Mesendoderm (in vitro differentiated cells): ENCODE measurements around the gene GPX1.
A peak's percentile ranks its signal among the peaks of the same experiment; 100 is the strongest.

Experiments
- DNase-seq: peaks from one replicate; pipeline ENCODE4 v3.0.0; 2013
- H2AK5ac ChIP-seq: 2 replicates; pipeline ENCODE4 v1.6.1; 2013; ENCODE audit warnings: low read length, inconsistent platforms
- H2BK120ac ChIP-seq: 2 replicates; pipeline ENCODE4 v1.6.1; 2013; ENCODE audit warnings: low read depth, mild to moderate bottlenecking, low read length, moderate library complexity, mixed read lengths
- H2BK15ac ChIP-seq: replicated peaks from 2 replicates; pipeline ENCODE4 v1.6.1; 2013; ENCODE audit warnings: low read depth, mild to moderate bottlenecking, moderate library complexity
- H2BK5ac ChIP-seq: 2 replicates; pipeline ENCODE4 v1.6.1; 2013; ENCODE audit warnings: low read length, inconsistent platforms
- H3K18ac ChIP-seq: 2 replicates; pipeline ENCODE4 v1.6.1; 2013; ENCODE audit warnings: mild to moderate bottlenecking, low read length, mixed read lengths
- H3K23ac ChIP-seq: one replicate; pipeline ENCODE4 v1.6.1; 2013; ENCODE audit warnings: low read length
- H3K27ac ChIP-seq: 2 replicates; pipeline ENCODE4 v1.5.1; 2013; ENCODE audit warnings: low read depth, mild to moderate bottlenecking, inconsistent platforms, low read length, moderate library complexity
- H3K27me3 ChIP-seq: 2 replicates; pipeline ENCODE4 v1.6.1; 2013; ENCODE audit warnings: low read length, control low read depth, mild to moderate bottlenecking, inconsistent platforms; ENCODE audit not compliant: insufficient read depth, poor library complexity
- H3K36me3 ChIP-seq: 2 replicates; pipeline ENCODE4 v1.6.1; 2013; ENCODE audit warnings: low read length, inconsistent platforms; ENCODE audit not compliant: control insufficient read depth, insufficient read depth
- H3K4ac ChIP-seq: one replicate; pipeline ENCODE4 v1.6.1; 2013; ENCODE audit warnings: low read depth, mild to moderate bottlenecking, low read length, moderate library complexity
- H3K4me1 ChIP-seq: 2 replicates; pipeline ENCODE4 v1.6.1; 2013; ENCODE audit warnings: low read depth, low read length, inconsistent platforms; ENCODE audit not compliant: control insufficient read depth
- H3K4me2 ChIP-seq: 2 replicates; pipeline ENCODE4 v1.6.1; 2013; ENCODE audit warnings: low read length
- H3K4me3 ChIP-seq: 2 replicates; pipeline ENCODE4 v1.5.1; 2013; ENCODE audit warnings: mild to moderate bottlenecking, low read length
- H3K56ac ChIP-seq: one replicate; pipeline ENCODE4 v1.6.1; 2013; ENCODE audit warnings: low read length
- H3K79me1 ChIP-seq: 2 replicates; pipeline ENCODE4 v1.6.1; 2013; ENCODE audit warnings: low read length, inconsistent platforms
- H3K79me2 ChIP-seq: 2 replicates; pipeline ENCODE4 v1.6.1; 2013; ENCODE audit warnings: mild to moderate bottlenecking, low read length; ENCODE audit not compliant: control insufficient read depth, insufficient read depth
- H3K9ac ChIP-seq: 2 replicates; pipeline ENCODE4 v1.6.1; 2013; ENCODE audit warnings: low read length, inconsistent platforms
- H4K5ac ChIP-seq: one replicate; pipeline ENCODE4 v1.6.1; 2013; ENCODE audit warnings: low read length
- H4K8ac ChIP-seq: one replicate; pipeline ENCODE4 v1.6.1; 2013; ENCODE audit warnings: low read depth, mild to moderate bottlenecking, control low read depth, low read length, moderate library complexity
- WGBS: extraction: QIAGEN DNeasy Blood & Tissue Kit; methylation state at CpG from one replicate; pipeline ENCODE4 v1.1.7; 2013; ENCODE audit warnings: low lambda C conversion rate, missing lambda C conversion rate; ENCODE audit not compliant: insufficient coverage; ENCODE audit errors: extremely low coverage; 5-methylcytosine and 5-hydroxymethylcytosine counted together

Gene GPX1

GRCh38 chr3:49386056-49386756, 28.1 kb upstream of the GPX1 start:
- Histone ChIP-seq H3K4ac (no peak overlapping the region), H3K4me1 (no peaks in the 10 kb centered on the region), H3K23ac (no peak overlapping the region), H3K79me1 (peaks cover 10% of the 10 kb centered on the region), H2BK5ac (no peak overlapping the region), H4K8ac (no peak overlapping the region), H3K27ac (no peak overlapping the region), H3K56ac (no peak overlapping the region), H2AK5ac (no peak overlapping the region), H2BK15ac (no peak overlapping the region), H2BK120ac (no peak overlapping the region), H3K36me3 (no peaks in the 10 kb centered on the region), H3K18ac (no peak overlapping the region), H4K5ac (no peak overlapping the region), H3K27me3 (no peaks in the 10 kb centered on the region), H3K4me2 (no peak overlapping the region), H3K79me2 (peaks cover 79% of the 10 kb centered on the region), H3K4me3 (no peak overlapping the region), H3K9ac (no peak overlapping the region)
- WGBS = no CpG with 5 or more reads among the region's 11 CpGs
- DNase-seq = no peak

- H3K23ac ChIP-seq = no peak overlapping the region
- H3K27ac ChIP-seq = no peak overlapping the region
- H2BK15ac ChIP-seq = no peak overlapping the region
- H3K56ac ChIP-seq = no peak overlapping the region
- no peak overlapping the region for H4K8ac ChIP-seq
- H3K4me3 ChIP-seq = no peak overlapping the region
- H3K27me3 ChIP-seq = no peaks in the 10 kb centered on the region
- H3K9ac ChIP-seq = no peak overlapping the region
- no peak overlapping the region for H2BK120ac ChIP-seq
- peaks cover 10% of the 10 kb centered on the region for H3K79me1 ChIP-seq
- H2AK5ac ChIP-seq = no peak overlapping the region
- no peak overlapping the region for H2BK5ac ChIP-seq
- H3K4me1 ChIP-seq = no peaks in the 10 kb centered on the region
- no peak overlapping the region for H3K4ac ChIP-seq
- DNase-seq = no peak
- H4K5ac ChIP-seq = no peak overlapping the region
- H3K79me2 ChIP-seq = peaks cover 80% of the 10 kb centered on the region
- H3K18ac ChIP-seq = no peak overlapping the region
- WGBS = no CpG with 5 or more reads among the region's 1 CpG
- no peak overlapping the region for H3K4me2 ChIP-seq
- H3K36me3 ChIP-seq = no peaks in the 10 kb centered on the region
Observed at GRCh38 chr3:49385617-49386016, 27.5 kb upstream of the GPX1 start.

GRCh38 chr3:49383387-49383786, 25.2 kb upstream of the GPX1 start:
- no peak overlapping the region for H2BK5ac ChIP-seq
- H3K4ac ChIP-seq = no peak overlapping the region
- WGBS = no CpG with 5 or more reads among the region's 5 CpGs

GRCh38 chr3:49378249-49378895, 20.2 kb upstream of the GPX1 start:
- Histone ChIP-seq H3K79me1 (peaks cover 11% of the 10 kb centered on the region), H3K4me2 (no peak overlapping the region), H3K4me3 (no peak overlapping the region), H4K8ac (no peak overlapping the region), H3K27ac (no peak overlapping the region), H3K4ac (no peak overlapping the region), H2BK120ac (no peak overlapping the region), H3K56ac (no peak overlapping the region), H3K36me3 (peaks cover 4% of the 10 kb centered on the region), H3K27me3 (no peaks in the 10 kb centered on the region), H2BK5ac (no peak overlapping the region), H3K9ac (no peak overlapping the region), H2AK5ac (no peak overlapping the region), H3K79me2 (peaks cover 52% of the 10 kb centered on the region), H3K4me1 (no peaks in the 10 kb centered on the region), H4K5ac (no peak overlapping the region), H2BK15ac (no peak overlapping the region), H3K23ac (no peak overlapping the region), H3K18ac (no peak overlapping the region)
- peak; percentile 47 for DNase-seq
- WGBS = no CpG with 5 or more reads among the region's 11 CpGs

More at GRCh38 chr3:49383387-49383786, 25.2 kb upstream of the GPX1 start:
- no peak overlapping the region for H3K9ac ChIP-seq
- no peak overlapping the region for H3K18ac ChIP-seq
- H2BK120ac ChIP-seq = no peak overlapping the region
- H4K8ac ChIP-seq = no peak overlapping the region
- H4K5ac ChIP-seq = no peak overlapping the region
- H3K79me2 ChIP-seq = peaks cover 74% of the 10 kb centered on the region
- H3K56ac ChIP-seq = no peak overlapping the region
- no peak overlapping the region for H2BK15ac ChIP-seq
- H3K79me1 ChIP-seq = peaks cover 11% of the 10 kb centered on the region
- no peaks in the 10 kb centered on the region for H3K4me1 ChIP-seq
- H3K27me3 ChIP-seq = no peaks in the 10 kb centered on the region
- no peak overlapping the region for H2AK5ac ChIP-seq
- no peak overlapping the region for H3K4me3 ChIP-seq
- no peak for DNase-seq
- no peak overlapping the region for H3K23ac ChIP-seq
- H3K27ac ChIP-seq = no peak overlapping the region
- H3K4me2 ChIP-seq = no peak overlapping the region
- no peaks in the 10 kb centered on the region for H3K36me3 ChIP-seq

- Histone ChIP-seq H3K4ac (no peak overlapping the region), H3K23ac (no peak overlapping the region), H3K27ac (no peak overlapping the region), H3K36me3 (peaks cover 7% of the 10 kb centered on the region), H3K79me2 (peaks cover 48% of the 10 kb centered on the region), H2AK5ac (no peak overlapping the region), H3K4me1 (no peaks in the 10 kb centered on the region), H2BK120ac (no peak overlapping the region), H3K4me2 (no peak overlapping the region), H2BK15ac (no peak overlapping the region), H3K9ac (no peak overlapping the region), H3K79me1 (peaks cover 14% of the 10 kb centered on the region), H2BK5ac (no peak overlapping the region), H4K5ac (no peak overlapping the region), H3K18ac (no peak overlapping the region), H3K4me3 (no peak overlapping the region), H4K8ac (no peak overlapping the region), H3K56ac (no peak overlapping the region), H3K27me3 (no peaks in the 10 kb centered on the region)
- DNase-seq = no peak
- no CpG with 5 or more reads among the region's 1 CpG for WGBS
Observed at GRCh38 chr3:49377483-49377882, 19.3 kb upstream of the GPX1 start.

- no peak overlapping the region for H2BK15ac ChIP-seq
- H2AK5ac ChIP-seq = no peak overlapping the region
- H3K4me2 ChIP-seq = no peak overlapping the region
- H3K4me3 ChIP-seq = no peak overlapping the region
- no peaks in the 10 kb centered on the region for H3K4me1 ChIP-seq
- H3K56ac ChIP-seq = no peak overlapping the region
- no peak overlapping the region for H3K23ac ChIP-seq
- no peak overlapping the region for H4K8ac ChIP-seq
- no peak overlapping the region for H2BK120ac ChIP-seq
- no peak overlapping the region for H3K27ac ChIP-seq
- H3K36me3 ChIP-seq = peaks cover 11% of the 10 kb centered on the region
- no peak for DNase-seq
- H3K9ac ChIP-seq = no peak overlapping the region
- H3K4ac ChIP-seq = no peak overlapping the region
- H3K27me3 ChIP-seq = no peaks in the 10 kb centered on the region
- no peak overlapping the region for H2BK5ac ChIP-seq
- H3K18ac ChIP-seq = no peak overlapping the region
- H3K79me1 ChIP-seq = peaks cover 24% of the 10 kb centered on the region
- no peak overlapping the region for H4K5ac ChIP-seq
- peaks cover 22% of the 10 kb centered on the region for H3K79me2 ChIP-seq
Observed at GRCh38 chr3:49371946-49372345, 13.8 kb upstream of the GPX1 start.
